Stimulated activated CD4-positive, alpha-beta T cell treated with anti-CD3 and anti-CD28 coated beads, Interleukin-12 subunit alpha, Interleukin-12 subunit beta, amount 100 ng/mL, for 4 hours (primary cell): ENCODE data around the gene MPHOSPH6.
"Not testable (repeated sequence)": the region's sequence is repeated elsewhere in the genome, so short reads cannot be mapped to it uniquely, and the experiment has no call there.

ENCODE experiments used
- DNase-seq: peaks from one replicate; pipeline ENCODE4 v3.0.0-alpha.2; 2020

The MPHOSPH6 gene

DNA sequence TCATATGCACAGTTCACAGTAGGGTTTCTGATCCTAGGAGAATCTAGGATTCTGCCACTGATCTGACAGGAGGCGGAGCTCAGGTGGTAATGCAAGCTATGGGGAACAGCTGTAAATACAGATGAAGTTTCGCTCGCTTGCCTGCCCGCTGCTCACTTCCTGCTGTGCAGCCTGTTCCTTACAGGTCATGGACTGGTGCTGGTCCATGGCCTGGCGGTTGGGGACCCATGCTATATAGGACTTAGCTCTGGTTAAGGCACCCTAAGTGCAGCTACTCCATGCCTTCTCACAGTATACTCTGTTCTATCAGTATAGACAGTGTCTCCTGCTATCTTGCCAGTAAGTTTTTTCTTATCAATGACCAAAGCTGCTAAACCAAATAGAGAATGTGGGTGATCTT is 2.4 kb downstream of the MPHOSPH6 start:
- DNase-seq, result no peak

DNA sequence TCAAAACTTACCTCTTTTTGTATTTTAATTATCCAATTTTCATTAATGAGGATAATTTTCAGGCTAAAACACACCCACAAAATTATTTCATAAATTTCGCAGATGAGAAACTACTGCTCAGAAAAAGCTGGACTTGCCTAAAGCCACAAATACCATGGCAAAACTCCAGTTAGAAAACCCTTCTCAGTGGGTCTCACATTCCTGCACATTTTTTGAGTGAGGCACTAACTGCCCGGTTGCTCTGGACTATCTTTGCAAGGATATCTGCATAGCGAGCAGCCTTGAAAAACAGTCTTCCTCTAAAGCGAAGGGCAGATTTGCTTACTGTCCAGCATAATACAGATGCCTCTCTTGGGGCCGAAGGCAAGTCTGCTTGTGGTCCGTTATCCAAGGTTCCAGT is 9.8 kb downstream of the MPHOSPH6 start:
- no peak for DNase-seq

DNA sequence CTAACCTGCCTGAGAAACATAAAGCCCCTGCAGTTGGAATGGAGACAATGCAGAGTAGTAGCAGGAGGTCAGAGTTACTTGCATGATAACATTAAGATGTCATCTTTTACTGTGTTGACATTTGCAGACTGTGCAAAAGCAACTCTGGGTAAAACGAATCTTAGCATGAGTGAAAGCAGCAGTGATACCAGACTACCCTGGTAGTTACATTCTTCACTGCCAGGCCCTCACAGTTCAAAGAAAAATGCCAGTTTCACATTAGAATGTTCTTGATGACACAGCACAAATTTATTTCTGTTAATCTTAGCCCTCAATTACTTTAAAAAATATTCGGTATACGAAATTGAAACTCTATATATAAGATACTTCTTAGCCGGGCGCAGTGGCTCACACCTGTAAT is 12.2 kb downstream of the MPHOSPH6 start:
- DNase-seq, result no peak

DNA sequence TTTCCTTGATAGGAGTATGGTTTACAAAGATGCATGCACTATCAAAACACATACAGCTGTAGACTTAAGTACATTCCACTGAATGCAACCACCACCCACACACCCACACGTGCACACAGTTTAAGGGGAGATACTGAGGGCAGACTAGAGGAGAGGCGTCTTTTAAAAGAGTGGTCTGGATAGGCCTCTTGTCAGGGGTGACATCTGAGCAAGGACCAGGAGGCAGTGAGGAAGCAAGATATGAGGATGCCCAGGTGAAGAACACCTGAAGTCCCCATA is 12.6 kb downstream of the MPHOSPH6 start:
- DNase-seq, result no peak

DNA sequence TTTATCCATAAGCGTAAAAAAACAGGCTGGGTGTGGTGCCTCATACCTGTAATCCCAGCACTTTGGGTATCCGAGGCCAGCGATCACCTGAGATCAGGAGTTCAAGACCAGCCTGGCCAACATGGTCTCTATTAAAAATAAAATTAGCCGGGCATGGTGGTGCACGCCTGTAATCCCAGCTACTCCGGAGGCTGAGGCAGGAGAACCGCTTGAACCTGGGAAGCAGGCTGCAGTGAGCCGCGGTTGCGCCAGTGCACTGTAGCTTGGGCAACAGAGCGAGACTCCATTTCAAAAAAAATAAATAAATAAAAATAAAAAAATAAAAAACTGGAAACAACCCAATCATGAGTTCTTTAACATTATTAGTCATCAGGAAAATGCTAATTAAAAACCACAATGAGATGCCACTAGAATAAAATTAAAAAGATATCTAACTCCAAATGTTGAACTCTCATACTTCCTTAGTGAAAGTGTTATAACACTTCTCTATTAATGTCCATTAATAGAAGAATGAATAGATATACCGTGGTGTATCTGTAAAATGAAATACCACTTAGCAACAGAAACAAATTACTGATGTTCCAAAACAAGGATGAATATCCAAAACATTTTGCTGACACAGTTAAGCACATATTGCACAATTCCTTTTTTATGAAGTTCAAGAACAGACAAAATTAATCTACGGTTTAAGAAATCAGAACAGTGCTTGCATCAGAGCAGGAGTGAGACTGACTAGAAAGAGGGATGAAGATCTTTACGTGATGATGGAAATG is 13.1 kb downstream of the MPHOSPH6 start:
- no peak for DNase-seq

DNA sequence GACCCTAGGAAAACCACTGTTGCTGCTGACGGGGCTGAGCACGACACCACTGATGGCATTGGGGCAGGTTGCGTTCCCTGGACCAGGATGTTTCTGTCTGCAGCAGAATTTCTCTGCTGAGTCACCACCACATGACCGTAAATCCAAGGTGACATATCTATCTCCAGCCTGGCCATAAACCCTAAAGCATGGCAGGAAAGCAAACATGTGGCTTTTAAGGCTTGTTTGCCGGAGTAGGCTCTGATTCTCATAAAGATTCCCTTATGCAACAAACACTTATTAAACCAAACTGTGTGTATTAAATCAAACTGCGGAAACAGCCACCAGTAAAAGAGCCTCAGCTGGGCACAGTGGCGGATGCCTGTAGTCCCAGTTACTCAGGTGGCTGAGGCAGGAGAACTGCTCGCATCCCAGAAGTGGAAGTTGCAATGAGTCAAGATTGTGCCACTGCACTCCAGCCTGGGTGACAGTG is 17.3 kb downstream of the MPHOSPH6 start:
- no peak for DNase-seq

DNA sequence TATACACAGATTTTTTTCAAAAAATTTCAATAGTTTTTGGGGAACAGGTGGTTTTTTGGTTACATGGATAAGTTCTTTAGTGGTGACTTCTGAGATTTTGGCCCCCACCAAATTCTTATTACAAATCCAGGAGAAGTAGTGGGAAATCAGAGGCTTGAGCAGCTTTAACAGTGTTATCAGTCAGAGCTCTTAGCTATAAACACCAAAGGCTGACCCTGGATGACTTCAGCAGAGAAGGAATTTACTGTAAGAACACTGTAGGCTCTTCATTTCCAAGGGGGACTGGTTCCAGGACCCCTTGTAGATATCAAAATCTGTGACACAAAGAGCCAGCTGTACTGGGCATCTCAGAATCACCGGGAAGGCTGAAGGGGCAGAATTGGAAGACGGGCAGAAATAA is 17.8 kb downstream of the MPHOSPH6 start:
- DNase-seq, result no peak

DNA sequence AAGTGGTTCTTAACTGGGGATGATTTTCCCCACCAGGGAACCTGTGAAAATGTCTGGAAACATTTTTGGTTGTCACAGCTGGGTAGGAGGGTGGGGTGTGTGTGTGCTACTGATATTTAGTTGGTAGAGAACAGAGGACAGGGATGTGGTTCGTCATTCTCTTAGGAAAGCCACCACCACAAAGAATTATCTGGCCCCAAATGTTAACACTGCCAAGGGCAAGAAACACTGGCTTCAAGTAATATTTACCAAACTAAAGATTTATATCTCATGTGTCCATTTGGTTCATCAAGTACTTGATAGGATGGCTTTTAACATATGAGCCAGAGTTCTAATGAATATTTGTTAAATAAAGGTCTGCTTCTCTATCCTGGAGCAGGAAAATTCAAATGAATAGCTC is 19.5 kb downstream of the MPHOSPH6 start:
- DNase-seq, result no peak

DNA sequence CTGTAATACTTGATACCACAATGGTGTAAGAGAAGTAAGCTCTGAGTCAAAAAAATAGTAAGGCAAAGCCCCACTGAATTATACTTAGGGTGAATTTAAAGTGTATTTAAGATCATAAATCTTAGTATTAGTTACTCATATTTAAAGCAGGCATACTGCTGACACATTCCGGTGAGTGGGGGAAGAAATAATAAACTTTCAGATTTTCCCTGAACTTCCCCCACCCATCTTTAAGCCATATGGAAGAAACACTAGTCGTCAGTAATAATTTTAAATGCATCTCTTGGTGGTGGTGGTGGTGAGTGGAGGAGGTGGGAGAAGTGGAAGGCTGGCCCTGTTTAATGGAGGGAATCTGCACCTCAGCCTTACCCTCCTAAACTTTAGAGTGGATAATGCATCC is 20.5 kb downstream of the MPHOSPH6 start:
- no peak for DNase-seq

DNA sequence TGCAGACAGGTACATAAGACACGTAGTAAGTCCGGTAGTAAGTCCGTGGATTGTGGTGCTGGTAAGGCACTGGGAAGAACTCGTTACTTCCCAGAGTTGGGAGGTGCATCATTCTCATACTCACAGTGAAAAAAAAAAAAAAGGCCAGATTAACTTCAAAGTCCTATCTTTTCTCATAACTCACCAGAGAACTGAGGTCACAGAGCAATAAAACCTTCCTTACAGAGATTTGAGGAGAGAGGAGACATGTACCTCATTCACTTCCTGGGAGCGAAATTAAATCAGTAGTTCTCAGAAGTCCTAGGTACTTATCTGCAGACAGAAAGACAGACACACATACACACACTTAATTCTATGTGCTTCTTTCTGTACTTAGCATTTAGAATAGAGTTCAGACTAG is 22.5 kb downstream of the MPHOSPH6 start:
- no peak for DNase-seq

DNA sequence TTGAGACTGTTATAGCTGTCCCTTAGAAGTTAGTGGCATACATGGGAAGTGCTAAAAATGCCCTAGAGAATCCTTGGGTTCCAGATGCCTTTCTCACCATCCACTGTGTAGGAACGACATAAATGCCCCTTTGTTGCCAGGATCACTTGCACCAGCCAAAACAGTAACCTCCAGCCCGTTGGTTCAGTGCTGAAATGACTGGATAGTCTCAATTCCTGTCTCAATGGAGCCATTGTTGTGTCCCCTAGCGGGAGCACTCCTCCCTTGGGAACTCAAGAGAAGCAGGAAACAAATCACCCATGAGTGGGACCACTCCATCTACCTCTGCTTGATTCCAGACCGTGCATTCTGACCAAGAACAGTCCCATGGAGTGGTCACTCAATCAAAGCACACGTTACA is 23.1 kb downstream of the MPHOSPH6 start:
- DNase-seq, result no peak

DNA sequence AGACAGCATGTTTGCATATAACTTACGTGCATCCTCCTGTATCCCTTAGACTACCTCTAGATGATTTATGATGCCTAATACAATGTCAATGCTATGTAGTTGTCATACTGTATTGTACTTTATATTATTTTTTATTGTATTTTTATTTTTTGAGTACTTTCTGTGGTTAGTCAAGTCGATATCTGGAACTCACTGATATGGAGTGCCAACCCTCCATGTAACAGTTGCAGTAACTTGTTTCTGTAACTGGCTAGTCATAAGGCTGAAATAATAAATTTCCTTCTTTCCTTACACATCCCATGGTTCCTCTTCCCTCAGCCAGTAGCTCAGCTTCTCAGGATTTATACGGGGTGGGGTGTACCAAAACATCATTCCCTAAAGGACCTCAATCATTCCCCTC is 23.5 kb downstream of the MPHOSPH6 start:
- DNase-seq, result no peak

DNA sequence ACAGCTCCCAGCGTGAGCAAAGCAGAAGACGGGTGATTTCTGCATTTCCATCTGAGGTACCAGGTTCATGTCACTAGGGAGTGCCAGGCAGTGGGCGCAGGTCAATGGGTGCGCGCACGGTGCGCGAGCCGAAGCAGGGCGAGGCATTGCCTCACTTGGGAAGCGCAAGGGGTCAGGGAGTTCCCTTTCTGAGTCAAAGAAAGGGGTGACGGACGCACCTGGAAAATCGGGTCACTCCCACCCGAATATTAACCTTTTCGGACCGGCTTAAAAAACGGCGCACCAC is 30.8 kb downstream of the MPHOSPH6 start:
- DNase-seq, result not testable (repeated sequence)

DNA sequence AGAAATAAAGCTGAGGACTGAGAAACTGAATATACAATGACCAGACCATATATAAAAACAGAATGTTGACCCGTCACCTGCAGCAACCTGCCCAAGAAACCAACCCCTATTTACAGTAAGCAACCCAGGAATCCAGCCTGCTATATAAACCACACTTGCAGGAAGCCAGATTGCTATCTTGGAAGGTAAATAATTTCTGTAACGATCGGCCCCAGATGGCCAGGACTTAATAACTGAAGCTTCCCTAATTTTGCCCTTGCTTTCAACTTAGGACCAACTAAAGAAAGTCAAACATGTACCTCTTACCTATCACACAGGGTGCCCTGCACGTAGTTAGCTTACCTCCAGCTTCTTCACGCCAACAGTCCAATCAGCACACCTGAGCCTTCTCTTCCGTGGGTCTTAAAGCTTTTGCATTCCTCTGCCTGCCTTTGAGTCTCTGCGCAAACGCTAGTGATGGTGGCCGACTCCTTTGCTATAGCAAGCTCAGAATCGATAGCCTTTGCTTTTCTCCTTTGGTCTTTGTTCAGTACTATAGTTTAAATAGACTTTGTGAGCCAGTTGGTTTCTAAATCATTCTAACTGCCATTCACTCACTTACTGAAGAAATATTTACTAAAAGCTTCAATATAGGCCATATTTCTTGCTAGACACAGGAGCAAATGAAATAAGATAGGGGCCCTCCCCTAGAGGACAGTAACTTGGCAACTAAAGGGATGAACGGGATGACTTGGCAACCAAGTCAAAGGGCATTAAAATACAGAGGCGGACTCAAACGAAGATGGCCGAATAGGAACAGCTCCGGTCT is 31.3 kb downstream of the MPHOSPH6 start:
- DNase-seq, result no peak

DNA sequence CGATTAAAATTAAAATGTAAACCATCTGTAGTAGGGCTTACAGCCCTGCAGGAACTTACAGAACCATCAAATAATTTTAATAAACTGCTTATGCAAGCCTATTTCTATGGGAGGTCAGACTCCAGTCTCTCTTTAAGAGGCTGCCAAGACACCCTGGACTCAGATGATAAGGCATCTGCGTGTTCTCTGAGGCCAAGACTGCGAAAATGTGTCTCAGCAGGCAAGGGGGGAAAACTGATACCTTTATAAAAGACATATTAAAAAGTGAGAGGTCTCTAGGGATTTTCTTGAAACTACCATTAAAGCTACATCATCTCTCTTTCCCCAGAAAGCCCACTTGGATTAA is 32.2 kb downstream of the MPHOSPH6 start:
- DNase-seq, result no peak

DNA sequence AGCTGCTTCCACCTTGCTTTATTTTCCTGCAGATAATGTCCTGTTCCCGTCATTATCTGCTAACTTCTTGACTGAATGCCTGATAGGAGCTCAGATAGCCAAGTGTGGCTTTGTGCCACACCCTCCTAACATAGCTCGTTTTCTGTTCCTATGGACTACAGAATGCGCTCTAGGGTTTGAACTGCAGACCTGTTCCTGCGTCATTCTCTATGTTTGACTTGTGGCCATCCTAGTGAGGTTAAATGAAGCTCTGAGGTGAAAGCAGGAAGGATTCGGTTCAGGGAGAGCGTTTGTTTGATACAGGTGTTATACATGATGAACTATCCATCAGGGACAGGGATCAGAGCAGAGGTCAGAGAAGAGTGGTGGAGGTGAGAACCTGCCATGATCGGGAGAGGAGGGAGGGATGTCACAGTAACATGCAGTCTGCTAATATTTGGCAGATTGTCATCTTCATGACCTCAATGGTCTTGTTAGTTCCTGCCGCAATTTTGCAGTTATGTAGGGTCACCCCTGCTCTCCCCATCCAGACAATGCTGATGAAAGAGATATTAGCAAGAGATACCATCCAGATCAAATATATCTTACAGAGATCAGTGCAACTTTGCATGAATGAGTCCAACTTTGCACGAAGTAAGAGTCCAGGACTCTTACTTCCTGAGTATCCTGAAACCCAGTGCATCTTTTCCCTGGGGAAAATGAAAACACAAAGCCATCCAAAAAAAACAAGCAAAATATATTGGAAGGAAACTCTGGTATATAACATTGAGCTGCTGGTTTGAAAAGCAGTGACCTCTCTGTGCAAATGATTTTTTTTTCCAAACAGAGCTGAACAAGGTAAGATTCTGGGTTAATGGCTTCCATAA is 32.8 kb downstream of the MPHOSPH6 start:
- no peak for DNase-seq

DNA sequence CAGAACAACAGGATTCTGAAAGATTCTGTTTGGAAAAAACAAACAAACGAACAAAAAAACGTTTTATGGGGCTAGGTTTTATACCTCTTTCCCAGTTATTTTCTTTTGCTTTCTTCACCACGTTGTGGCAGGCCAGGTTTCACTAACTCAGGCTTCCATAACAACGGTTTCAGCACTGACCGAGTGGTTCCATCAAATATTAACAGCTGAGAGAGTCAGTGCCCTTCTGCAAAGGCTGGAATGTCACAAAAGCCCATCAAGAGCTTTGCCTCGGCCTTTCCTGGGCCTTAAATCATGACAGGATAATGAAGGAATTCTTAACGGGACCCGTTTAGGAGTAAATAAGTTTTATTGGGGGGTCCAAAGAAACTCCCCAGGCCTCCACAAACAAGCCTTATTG is 34.2 kb downstream of the MPHOSPH6 start:
- DNase-seq, result no peak

DNA sequence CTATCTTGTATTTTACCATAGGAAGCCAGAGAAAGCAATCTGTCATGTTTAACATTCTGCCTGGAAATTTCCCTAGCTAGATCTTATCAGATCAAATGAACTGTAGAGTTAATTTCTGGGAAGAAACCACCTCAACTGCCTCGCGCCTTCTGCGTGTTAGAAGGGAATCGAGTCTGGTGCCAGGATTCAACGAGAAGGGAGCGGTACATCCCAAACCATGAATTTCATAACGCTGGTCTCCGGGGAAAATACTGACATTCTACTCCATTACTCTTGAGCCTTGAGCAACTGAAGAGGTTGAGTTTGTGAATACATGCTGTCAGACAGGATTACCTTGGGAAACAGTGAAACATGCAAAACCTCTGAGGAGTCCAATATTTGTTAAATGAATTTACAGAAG is 35.2 kb downstream of the MPHOSPH6 start:
- DNase-seq, result no peak

DNA sequence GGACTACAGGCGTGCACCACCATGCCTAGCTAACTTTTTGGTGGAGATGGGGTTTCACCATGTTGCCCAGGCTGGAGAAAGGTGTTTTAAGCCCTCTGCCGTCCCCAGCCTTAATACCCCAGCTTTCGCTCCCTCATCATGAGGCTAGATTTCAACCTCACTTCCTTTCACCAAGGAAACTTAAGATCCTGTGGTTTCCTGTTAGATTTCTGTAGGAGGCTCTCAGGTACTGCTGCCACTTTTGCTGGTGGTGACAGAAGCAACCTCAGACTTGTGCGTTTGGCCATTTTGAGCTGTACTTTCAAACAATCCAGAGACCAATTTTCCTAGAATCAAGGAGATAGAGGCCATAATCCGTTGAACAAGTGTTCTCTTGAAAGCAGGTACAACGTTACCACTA is 36.2 kb downstream of the MPHOSPH6 start:
- no peak for DNase-seq

DNA sequence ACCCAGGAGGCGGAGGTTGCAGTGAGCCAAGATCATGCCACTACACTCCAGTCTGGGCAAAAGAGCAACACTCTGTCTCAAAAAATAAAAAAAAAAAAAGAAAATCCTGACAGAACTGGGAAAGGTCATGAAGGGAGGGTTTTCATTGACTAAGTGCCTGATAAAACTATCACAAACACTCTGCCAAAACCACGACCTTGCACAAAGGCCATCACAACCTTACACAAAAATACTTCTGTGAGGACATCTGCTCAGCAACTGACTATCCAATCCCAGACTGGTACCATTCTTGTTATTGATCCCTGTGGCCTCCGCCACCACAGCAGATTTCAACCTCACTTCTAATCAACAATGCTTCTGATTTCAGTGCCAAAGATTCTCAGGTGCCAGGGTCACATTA is 40.1 kb downstream of the MPHOSPH6 start:
- no peak for DNase-seq

DNA sequence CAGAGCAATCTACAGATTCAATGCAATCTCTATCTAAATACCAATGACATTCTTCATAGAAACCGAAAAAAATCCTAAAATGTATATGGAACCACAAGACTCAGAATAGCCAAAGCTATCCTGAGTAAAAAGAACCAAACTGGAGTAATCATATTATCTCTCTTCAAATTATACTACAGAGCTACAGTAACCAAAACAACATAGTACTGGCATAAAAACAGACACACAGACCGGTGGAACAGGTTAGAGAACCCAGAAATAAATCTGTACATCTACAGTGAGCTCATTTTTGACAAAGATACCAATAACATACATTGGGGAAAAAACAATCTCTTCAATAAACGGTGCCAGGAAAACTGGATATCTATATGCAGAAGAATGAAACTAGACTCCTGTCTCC is 45.4 kb downstream of the MPHOSPH6 start:
- DNase-seq, result no peak

DNA sequence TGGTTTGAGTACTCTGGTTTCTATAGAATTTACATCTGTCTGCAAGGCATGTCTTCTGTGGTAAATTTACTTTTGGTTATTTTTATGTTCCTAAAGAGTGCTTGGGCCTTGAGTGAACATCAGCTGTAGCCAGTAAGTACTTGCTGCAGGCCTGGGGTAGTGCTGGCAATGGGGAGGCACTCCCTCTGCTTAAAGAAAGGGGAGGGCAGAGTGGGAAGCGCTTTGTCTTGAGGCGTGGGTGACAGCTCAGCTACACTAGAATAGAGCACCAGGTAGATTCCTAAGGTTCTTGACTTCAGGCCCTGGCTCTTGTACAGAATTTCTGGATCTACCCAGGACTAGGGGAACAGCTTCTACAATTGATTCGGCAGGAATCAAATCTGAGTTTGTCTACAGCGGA is 50.6 kb downstream of the MPHOSPH6 start:
- DNase-seq, result no peak

DNA sequence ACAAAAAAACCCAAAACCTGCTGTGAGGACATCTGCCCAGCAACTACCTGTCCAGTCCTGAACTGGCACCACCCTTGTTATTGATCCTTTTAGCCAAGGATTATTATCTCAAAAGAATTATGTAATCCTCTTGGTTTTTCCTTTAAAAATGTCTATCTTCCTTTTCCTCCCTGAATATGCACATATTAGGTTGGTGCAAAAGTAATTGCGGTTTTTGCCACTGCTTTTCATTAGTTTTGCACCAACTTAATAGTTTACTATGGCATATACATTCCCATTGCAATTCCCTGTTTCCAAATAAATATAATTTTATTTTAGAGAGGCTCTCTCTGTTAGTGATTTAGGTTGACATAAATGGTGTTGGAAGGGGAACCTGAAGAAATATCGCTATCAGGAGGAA is 51.3 kb downstream of the MPHOSPH6 start:
- DNase-seq, result no peak

DNA sequence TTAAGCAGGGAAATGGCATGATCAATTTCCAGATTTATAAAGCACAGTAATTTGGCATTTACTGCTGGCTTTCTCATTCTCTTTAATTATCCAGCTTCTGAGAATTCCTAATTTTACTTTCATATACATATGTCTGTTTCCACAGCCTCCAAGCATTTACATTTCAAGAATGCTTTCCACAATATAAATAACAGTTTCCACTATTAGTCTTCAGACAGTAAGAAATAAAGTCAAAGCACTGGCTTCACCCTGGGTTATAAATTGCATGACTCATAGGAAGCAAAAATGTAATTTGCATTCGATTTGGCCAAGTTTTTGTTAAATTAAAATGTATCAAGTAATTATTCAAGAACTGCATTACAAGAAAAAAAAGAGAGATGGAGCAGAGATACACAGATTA is 53.5 kb downstream of the MPHOSPH6 start:
- no peak for DNase-seq
